Esophagus (tissue), 2 donors: ENCODE data around the gene TMEM238L. TPM values are rescaled to one million over a fixed set of nuclear protein-coding genes. Genes with fewer than 3 reads are reported as not detected.

ENCODE experiments used
- H3K27ac ChIP-seq, 2 donors: one replicate each; pipeline ENCODE4 v1.5.1; 2013; ENCODE audit warnings: low read depth in 2 of 2, mild to moderate bottlenecking in 2 of 2, inconsistent platforms in 1 of 2, low read length in 1 of 2, moderate library complexity in 1 of 2
- H3K27me3 ChIP-seq, 2 donors: one replicate each; pipeline ENCODE4 v1.6.1; 2013; ENCODE audit warnings: low read length in 2 of 2, control low read depth in 1 of 2, mild to moderate bottlenecking in 1 of 2; ENCODE audit not compliant: insufficient read depth in 2 of 2, control insufficient read depth in 1 of 2
- H3K36me3 ChIP-seq, 2 donors: one replicate each; pipeline ENCODE4 v1.6.1; 2013; ENCODE audit warnings: low read length in 1 of 2; ENCODE audit not compliant: control insufficient read depth in 2 of 2, insufficient read depth in 2 of 2
- H3K4me1 ChIP-seq, 2 donors: one replicate each; pipeline ENCODE4 v1.6.1; 2013; ENCODE audit warnings: low read length in 1 of 2; ENCODE audit not compliant: control insufficient read depth in 2 of 2, insufficient read depth in 2 of 2
- H3K4me3 ChIP-seq, 2 donors: one replicate each; pipeline ENCODE4 v1.5.1; 2013; ENCODE audit warnings: low read length in 2 of 2, mild to moderate bottlenecking in 2 of 2, low read depth in 1 of 2, moderate library complexity in 1 of 2
- H3K9me3 ChIP-seq, 2 donors: one replicate each; pipeline ENCODE4 v1.6.1; 2013; ENCODE audit warnings: mild to moderate bottlenecking in 2 of 2, low read depth in 1 of 2, low read length in 1 of 2, moderate library complexity in 1 of 2; ENCODE audit not compliant: control insufficient read depth in 2 of 2, insufficient read depth in 1 of 2
- WGBS, 2 donors: extraction: QIAGEN DNeasy Blood & Tissue Kit; methylation state at CpG; one replicate each; pipeline ENCODE4 v1.1.7; 2013; 5-methylcytosine and 5-hydroxymethylcytosine counted together
- polyA plus RNA-seq, 2 donors: library from polyadenylated mRNA; stranded (reverse); fragments of 200-250 nt; gene quantifications; one replicate each; pipeline ENCODE4 v1.2.3, GENCODE V29; 2013
- donor health status: healthy with polysubstance abuse.
- donor health status: Bipolar disorder and iron deficiency.

TMEM238L gene
- polyA plus RNA-seq, 2 donors: 3.8 to 8.1 TPM

DNA sequence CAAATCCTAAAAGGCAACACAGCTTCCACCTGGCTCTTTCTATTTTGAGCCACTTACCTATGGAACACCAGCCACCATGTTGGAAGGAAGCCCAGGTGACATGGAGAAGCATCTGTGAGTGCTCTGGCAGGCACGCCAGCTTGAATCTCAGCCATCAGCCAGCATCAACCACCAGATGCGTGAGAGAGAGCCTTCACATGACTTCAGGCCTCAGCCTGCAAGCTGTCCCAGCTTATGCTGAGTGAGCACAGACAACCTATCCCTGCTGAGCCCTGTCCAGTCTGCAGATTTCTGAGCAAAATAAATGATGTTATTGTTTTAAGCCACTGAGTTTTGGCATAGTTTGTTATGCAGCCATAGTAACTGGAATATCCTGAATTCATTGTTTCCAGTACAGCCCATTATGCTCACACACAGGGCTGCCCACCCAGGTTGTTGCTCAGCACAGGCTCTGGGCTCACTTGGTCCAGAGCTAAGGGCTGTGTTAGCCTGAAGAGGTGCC, 35.1 kb downstream of the TMEM238L start:
- peaks cover 0 to 1% of the 10 kb centered on the region in 2 donors for H3K9me3 ChIP-seq
- WGBS, 2 donors: 65 to 88% methylated on average over 2 of the region's 2 CpGs
- H3K4me1 ChIP-seq: no peaks in the 10 kb centered on the region
- H3K27ac ChIP-seq: no peak overlapping the region
- no peaks in the 10 kb centered on the region for H3K27me3 ChIP-seq
- no peaks in the 10 kb centered on the region for H3K36me3 ChIP-seq
- no peak overlapping the region for H3K4me3 ChIP-seq

- WGBS, 2 donors: 89 to 92% methylated on average over 4 of the region's 4 CpGs
- no peaks in the 10 kb centered on the region for H3K4me1 ChIP-seq
- no peak overlapping the region for H3K4me3 ChIP-seq
- H3K9me3 ChIP-seq: peaks cover 0 to 1% of the 10 kb centered on the region in 2 donors
- H3K27me3 ChIP-seq: no peaks in the 10 kb centered on the region
- H3K36me3 ChIP-seq: no peaks in the 10 kb centered on the region
- no peak overlapping the region for H3K27ac ChIP-seq
Observed at GRCh38 chr17:10767232-10767631, 36.7 kb downstream of the TMEM238L start.

DNA sequence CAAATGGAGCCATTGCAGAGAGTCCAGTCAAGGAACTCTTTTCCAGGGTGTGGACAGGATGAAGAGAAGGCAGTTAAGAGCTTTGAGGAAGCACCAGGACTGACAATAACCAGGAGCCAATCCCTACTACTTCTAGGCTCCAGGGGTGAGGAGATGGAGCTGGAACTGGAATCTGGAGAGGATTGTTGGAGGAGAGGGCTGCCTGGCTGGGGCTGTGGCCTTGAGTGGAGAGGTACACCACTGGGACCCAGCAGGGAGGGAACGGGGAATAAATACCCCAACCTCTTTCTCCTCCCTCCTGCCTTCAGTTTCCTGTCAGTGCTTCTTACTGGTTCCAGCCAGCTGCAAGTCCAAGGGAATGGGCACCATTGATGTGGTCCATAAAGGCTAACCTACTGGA, 41.9 kb downstream of the TMEM238L start:
- peaks cover 0 to 1% of the 10 kb centered on the region in 2 donors for H3K9me3 ChIP-seq
- H3K4me1 ChIP-seq: no peaks in the 10 kb centered on the region
- WGBS, 2 donors: 96 to 100% methylated on average over 1 of the region's 1 CpG
- no peak overlapping the region for H3K27ac ChIP-seq
- no peaks in the 10 kb centered on the region for H3K36me3 ChIP-seq
- no peak overlapping the region for H3K4me3 ChIP-seq
- H3K27me3 ChIP-seq: no peaks in the 10 kb centered on the region

DNA sequence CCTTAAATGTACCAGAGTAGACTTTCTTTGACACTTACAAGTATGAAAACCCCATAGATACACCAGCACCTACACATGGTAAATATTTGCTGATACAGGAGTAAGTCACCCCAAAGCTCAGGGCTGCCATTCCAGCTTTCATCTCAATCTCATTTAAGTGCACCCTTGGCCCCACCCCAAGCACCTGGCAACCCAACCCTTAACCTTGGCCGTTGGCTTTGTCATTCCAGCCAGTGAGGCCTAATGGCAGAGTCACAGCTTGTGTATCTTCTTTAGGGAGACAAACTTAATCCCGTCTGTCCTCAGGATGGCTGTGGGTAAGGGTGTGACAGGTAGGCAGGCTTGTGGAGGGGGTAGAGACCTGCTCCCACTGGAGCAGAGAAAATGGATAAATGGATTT, 42.6 kb downstream of the TMEM238L start:
- 55 to 66% methylated on average over 2 of the region's 2 CpGs for WGBS, 2 donors
- H3K36me3 ChIP-seq: no peaks in the 10 kb centered on the region
- H3K27ac ChIP-seq: no peak overlapping the region
- no peaks in the 10 kb centered on the region for H3K4me1 ChIP-seq
- H3K9me3 ChIP-seq: peaks cover 0 to 1% of the 10 kb centered on the region in 2 donors
- H3K27me3 ChIP-seq: no peaks in the 10 kb centered on the region
- H3K4me3 ChIP-seq: no peak overlapping the region

DNA sequence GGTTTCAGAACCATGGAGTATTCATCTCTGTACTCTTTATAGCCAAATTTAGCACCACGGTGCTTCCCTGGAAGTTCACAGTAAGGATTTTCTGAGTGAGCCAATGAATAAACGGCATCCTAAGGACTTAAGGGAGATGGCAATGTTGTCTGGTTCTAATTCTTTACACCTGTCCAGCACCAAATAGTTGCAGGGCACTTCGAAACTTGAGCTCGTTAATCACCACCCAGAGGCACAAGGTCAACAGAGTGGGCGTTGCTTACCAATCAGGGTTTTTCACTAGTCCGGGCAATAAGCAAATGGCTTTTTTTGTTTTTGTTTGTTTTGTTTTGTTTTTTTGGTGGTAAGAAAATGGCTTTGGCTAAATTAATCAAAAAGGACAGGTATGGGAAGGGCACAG, 45.8 kb downstream of the TMEM238L start:
- Histone ChIP-seq H3K36me3 (no peaks in the 10 kb centered on the region), H3K27ac (no peak overlapping the region), H3K27me3 (no peaks in the 10 kb centered on the region), H3K9me3 (no peaks in the 10 kb centered on the region), H3K4me1 (no peaks in the 10 kb centered on the region), H3K4me3 (no peak overlapping the region)
- WGBS, 2 donors: 74 to 90% methylated on average over 6 of the region's 6 CpGs

DNA sequence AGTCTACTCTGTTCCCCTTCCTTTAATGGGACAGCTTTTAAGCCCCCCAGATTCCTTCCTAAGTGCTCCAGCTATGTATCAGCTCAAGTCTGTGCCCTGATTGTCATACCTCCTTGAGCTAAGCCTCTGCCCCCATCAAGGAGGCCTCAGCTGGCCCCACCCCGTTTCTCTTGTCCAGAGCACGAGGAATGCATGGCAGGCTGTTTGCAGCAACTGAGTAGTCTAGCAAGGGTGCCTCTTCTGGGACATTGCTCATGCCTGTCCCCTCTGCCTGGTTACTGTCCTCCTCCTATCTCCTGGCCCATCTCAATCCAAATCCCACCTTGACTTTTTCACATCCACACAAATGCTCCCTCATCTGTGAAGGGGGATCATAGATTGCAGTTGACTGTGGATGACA, 46.3 kb downstream of the TMEM238L start:
- Histone ChIP-seq H3K27ac (no peak overlapping the region), H3K36me3 (no peaks in the 10 kb centered on the region), H3K27me3 (no peaks in the 10 kb centered on the region), H3K9me3 (no peaks in the 10 kb centered on the region), H3K4me1 (no peaks in the 10 kb centered on the region), H3K4me3 (no peak overlapping the region)
- 69 to 74% methylated on average over 2 of the region's 2 CpGs for WGBS, 2 donors

DNA sequence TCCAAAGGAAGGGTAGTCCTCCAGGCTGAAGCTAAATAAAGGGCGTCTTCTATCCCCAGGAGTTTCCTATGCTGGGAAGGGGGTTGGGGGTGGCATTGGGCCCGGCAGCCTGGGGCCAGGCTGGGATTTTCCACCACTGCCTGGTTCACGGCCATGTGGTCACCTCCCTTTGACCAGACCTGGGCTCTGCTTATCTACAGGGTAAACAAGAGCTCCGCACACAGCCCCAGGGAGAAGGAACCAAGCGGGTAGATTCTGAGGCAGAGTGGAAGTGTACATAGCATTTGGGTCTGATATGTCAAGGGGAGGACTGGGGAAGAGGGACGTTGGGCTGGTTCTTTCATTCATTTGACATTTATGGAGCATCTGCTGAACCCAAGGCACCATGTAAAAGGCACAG, 46.8 kb downstream of the TMEM238L start:
- H3K9me3 ChIP-seq: no peaks in the 10 kb centered on the region
- no peaks in the 10 kb centered on the region for H3K36me3 ChIP-seq
- no peaks in the 10 kb centered on the region for H3K4me1 ChIP-seq
- WGBS, 2 donors: 73 to 85% methylated on average over 6 of the region's 6 CpGs
- no peak overlapping the region for H3K4me3 ChIP-seq
- no peaks in the 10 kb centered on the region for H3K27me3 ChIP-seq
- H3K27ac ChIP-seq: no peak overlapping the region

- no peak overlapping the region for H3K4me3 ChIP-seq
- H3K27ac ChIP-seq: no peak overlapping the region
- no peaks in the 10 kb centered on the region for H3K36me3 ChIP-seq
- H3K9me3 ChIP-seq: no peaks in the 10 kb centered on the region
- WGBS, 2 donors: 79 to 80% methylated on average over 2 of the region's 2 CpGs
- no peaks in the 10 kb centered on the region for H3K4me1 ChIP-seq
- H3K27me3 ChIP-seq: no peaks in the 10 kb centered on the region
Observed at GRCh38 chr17:10756619-10757018, 47.3 kb downstream of the TMEM238L start.

GRCh38 chr17:10756185-10756584, 47.7 kb downstream of the TMEM238L start:
- Histone ChIP-seq H3K27ac (no peak overlapping the region), H3K36me3 (no peaks in the 10 kb centered on the region), H3K27me3 (no peaks in the 10 kb centered on the region), H3K4me1 (no peaks in the 10 kb centered on the region), H3K4me3 (no peak overlapping the region), H3K9me3 (no peaks in the 10 kb centered on the region)
- WGBS, 2 donors: 69 to 78% methylated on average over 1 of the region's 1 CpG

GRCh38 chr17:10755592-10756127, 48.2 kb downstream of the TMEM238L start:
- WGBS, 2 donors: 85 to 95% methylated on average over 3 of the region's 3 CpGs
- Histone ChIP-seq H3K4me3 (no peak overlapping the region), H3K27ac (no peak overlapping the region), H3K27me3 (no peaks in the 10 kb centered on the region), H3K4me1 (no peaks in the 10 kb centered on the region), H3K36me3 (no peaks in the 10 kb centered on the region), H3K9me3 (no peaks in the 10 kb centered on the region)
